Measurements from ENCODE around the gene OGFOD1. TPM values are rescaled to one million over a fixed set of nuclear protein-coding genes. Genes with fewer than 3 reads are reported as not detected.
A peak's percentile ranks its signal among the peaks of the same experiment; 100 is the strongest.

The OGFOD1 gene
- total RNA-seq, 1 donor from 2014 or later = 50.6 TPM

DNA sequence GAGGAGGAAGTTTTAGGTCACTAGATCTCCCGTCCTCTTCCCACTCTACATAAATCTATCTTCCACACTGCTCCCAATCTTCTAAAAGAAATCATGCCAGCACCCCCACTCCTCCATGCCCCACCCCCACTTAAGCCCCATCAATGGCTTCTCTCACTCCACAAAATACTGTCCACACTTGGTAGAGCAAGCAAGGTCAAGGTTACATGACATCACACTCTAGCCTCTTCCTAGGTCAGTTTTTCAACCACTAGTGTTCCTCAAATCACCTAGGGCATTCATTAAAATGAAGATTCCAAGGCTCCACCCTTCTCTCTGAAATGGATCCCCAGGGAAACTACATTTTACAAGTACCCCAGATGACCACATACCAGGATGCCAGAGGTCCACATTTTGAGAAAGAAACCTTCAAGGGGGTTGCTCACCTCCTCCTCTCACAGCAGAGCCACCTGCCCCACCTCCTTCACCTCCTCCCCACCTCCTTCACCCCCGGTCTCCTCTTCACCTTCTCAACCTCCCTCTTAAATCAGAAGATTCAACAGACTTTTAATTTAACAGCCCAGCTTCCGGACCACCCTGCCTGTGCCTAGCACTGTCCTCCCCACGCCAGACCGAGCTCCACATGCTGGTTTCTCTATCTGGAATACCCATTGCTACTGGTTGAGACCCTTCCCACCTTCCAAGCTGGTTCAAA is 29.2 kb upstream of the OGFOD1 start:
- Mint-ChIP-seq H3K36me3 (ENCODE audit: unreplicated experiment) (no peaks in the 10 kb centered on the region), H3K27me3 (ENCODE audit: unreplicated experiment) (no peaks in the 10 kb centered on the region), H3K4me3 (ENCODE audit: unreplicated experiment) (no peak overlapping the region), H3K4me1 (ENCODE audit: unreplicated experiment) (peaks cover 57% of the 10 kb centered on the region), H3K27ac (ENCODE audit: unreplicated experiment) (no peak overlapping the region), H3K9me3 (ENCODE audit: unreplicated experiment) (no peaks in the 10 kb centered on the region)
- no peak for DNase-seq (ENCODE audit: extremely low spot score, unreplicated experiment)
- TF ChIP-seq, protein P1, sequence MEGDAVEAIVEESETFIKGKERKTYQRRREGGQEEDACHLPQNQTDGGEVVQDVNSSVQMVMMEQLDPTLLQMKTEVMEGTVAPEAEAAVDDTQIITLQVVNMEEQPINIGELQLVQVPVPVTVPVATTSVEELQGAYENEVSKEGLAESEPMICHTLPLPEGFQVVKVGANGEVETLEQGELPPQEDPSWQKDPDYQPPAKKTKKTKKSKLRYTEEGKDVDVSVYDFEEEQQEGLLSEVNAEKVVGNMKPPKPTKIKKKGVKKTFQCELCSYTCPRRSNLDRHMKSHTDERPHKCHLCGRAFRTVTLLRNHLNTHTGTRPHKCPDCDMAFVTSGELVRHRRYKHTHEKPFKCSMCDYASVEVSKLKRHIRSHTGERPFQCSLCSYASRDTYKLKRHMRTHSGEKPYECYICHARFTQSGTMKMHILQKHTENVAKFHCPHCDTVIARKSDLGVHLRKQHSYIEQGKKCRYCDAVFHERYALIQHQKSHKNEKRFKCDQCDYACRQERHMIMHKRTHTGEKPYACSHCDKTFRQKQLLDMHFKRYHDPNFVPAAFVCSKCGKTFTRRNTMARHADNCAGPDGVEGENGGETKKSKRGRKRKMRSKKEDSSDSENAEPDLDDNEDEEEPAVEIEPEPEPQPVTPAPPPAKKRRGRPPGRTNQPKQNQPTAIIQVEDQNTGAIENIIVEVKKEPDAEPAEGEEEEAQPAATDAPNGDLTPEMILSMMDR (IDR thresholded peaks at IDR 0.05) = no peak

GRCh38 chr16:56422896-56423441 is 28.4 kb upstream of the OGFOD1 start:
- H3K4me3 Mint-ChIP-seq (ENCODE audit: unreplicated experiment) = peak overlapping the region; percentile 98
- H3K4me1 Mint-ChIP-seq (ENCODE audit: unreplicated experiment) = peaks cover 55% of the 10 kb centered on the region
- DNase-seq (ENCODE audit: extremely low spot score, unreplicated experiment) = no peak
- H3K27me3 Mint-ChIP-seq (ENCODE audit: unreplicated experiment) = no peaks in the 10 kb centered on the region
- no peaks in the 10 kb centered on the region for H3K9me3 Mint-ChIP-seq (ENCODE audit: unreplicated experiment)
- H3K27ac Mint-ChIP-seq (ENCODE audit: unreplicated experiment) = peak overlapping the region; percentile 96
- H3K36me3 Mint-ChIP-seq (ENCODE audit: unreplicated experiment) = no peaks in the 10 kb centered on the region
- TF ChIP-seq, protein P1 (IDR thresholded peaks at IDR 0.05) = no peak

DNA sequence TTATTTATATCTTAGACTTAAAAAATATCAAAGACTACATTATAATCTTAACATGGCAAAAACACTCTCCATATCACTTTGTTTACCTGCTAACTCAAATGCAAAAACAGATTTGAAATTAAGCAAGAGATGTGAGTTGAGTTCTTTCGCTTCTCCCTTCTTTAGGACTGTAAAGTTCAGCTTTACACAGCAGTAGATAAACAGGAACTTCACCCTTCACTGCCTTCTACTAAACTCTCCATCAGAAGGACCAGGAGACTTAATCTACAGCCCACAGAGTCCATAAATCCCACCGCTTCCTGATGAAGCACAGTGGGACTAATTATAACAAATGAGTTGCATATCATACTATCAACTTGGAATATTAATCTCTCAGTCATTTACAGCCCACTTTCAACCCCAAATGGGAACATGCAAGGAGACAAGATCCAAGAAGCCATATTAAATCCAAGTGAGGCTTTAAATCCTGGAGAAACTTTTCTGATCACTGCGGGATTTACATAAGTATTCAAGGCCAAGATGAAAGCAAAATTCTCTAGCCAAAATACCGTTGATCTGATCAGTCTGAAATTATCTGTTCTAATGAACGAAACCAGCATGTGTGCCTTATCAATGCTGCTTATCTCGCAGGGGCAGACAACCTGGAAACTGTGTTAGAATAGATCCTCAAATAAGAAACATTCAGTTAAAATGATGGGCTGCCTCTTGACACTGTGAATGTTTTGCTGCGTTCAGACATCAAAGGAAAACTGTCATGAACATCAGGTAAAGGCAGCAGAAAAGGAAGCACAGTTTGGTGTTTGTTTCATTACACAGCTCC is 27.6 kb upstream of the OGFOD1 start:
- H3K27ac Mint-ChIP-seq (ENCODE audit: unreplicated experiment) = peak overlapping the region; percentile 96
- peak overlapping the region; percentile 98 for H3K4me3 Mint-ChIP-seq (ENCODE audit: unreplicated experiment)
- TF ChIP-seq, protein P1 (IDR thresholded peaks at IDR 0.05) = no peak
- no peaks in the 10 kb centered on the region for H3K36me3 Mint-ChIP-seq (ENCODE audit: unreplicated experiment)
- no peaks in the 10 kb centered on the region for H3K9me3 Mint-ChIP-seq (ENCODE audit: unreplicated experiment)
- peaks cover 52% of the 10 kb centered on the region for H3K4me1 Mint-ChIP-seq (ENCODE audit: unreplicated experiment)
- DNase-seq (ENCODE audit: extremely low spot score, unreplicated experiment) = no peak
- H3K27me3 Mint-ChIP-seq (ENCODE audit: unreplicated experiment) = no peaks in the 10 kb centered on the region

DNA sequence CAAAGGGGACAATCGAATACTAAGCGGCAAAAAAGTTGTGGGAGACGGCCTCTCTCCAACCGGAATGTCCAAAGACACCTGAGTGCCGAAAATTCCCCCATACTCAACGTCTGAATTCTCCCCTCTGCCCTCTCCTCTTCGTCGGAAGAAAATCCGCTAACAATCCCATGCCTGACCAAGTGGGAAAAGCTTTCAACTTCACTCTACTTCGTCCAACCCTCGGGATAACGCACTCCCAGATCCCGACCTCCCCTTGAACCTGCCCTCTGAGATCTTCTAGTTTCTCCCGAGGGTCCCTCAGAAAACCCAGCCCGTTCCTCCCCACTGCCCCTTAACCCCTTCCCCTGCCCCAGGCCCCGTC is 27.0 kb upstream of the OGFOD1 start:
- Mint-ChIP-seq H3K27me3 (ENCODE audit: unreplicated experiment) (no peaks in the 10 kb centered on the region), H3K27ac (ENCODE audit: unreplicated experiment) (peak overlapping the region; percentile 96), H3K9me3 (ENCODE audit: unreplicated experiment) (no peaks in the 10 kb centered on the region), H3K4me1 (ENCODE audit: unreplicated experiment) (peaks cover 50% of the 10 kb centered on the region), H3K4me3 (ENCODE audit: unreplicated experiment) (peak overlapping the region; percentile 98), H3K36me3 (ENCODE audit: unreplicated experiment) (no peaks in the 10 kb centered on the region)
- DNase-seq (ENCODE audit: extremely low spot score, unreplicated experiment) = no peak
- TF ChIP-seq, protein P1 (IDR thresholded peaks at IDR 0.05) = no peak
